Mesendoderm (in vitro differentiated cells): ENCODE measurements around the gene EDN1.

ENCODE experiments used
- DNase-seq: peaks from one replicate; pipeline ENCODE4 v3.0.0; 2013
- H2AK5ac ChIP-seq: 2 replicates; pipeline ENCODE4 v1.6.1; 2013; ENCODE audit warnings: low read length, inconsistent platforms
- H2BK120ac ChIP-seq: 2 replicates; pipeline ENCODE4 v1.6.1; 2013; ENCODE audit warnings: low read depth, mild to moderate bottlenecking, low read length, moderate library complexity, mixed read lengths
- H2BK15ac ChIP-seq: replicated peaks from 2 replicates; pipeline ENCODE4 v1.6.1; 2013; ENCODE audit warnings: low read depth, mild to moderate bottlenecking, moderate library complexity
- H2BK5ac ChIP-seq: 2 replicates; pipeline ENCODE4 v1.6.1; 2013; ENCODE audit warnings: low read length, inconsistent platforms
- H3K18ac ChIP-seq: 2 replicates; pipeline ENCODE4 v1.6.1; 2013; ENCODE audit warnings: mild to moderate bottlenecking, low read length, mixed read lengths
- H3K23ac ChIP-seq: one replicate; pipeline ENCODE4 v1.6.1; 2013; ENCODE audit warnings: low read length
- H3K27ac ChIP-seq: 2 replicates; pipeline ENCODE4 v1.5.1; 2013; ENCODE audit warnings: low read depth, mild to moderate bottlenecking, inconsistent platforms, low read length, moderate library complexity
- H3K27me3 ChIP-seq: 2 replicates; pipeline ENCODE4 v1.6.1; 2013; ENCODE audit warnings: low read length, control low read depth, mild to moderate bottlenecking, inconsistent platforms; ENCODE audit not compliant: insufficient read depth, poor library complexity
- H3K36me3 ChIP-seq: 2 replicates; pipeline ENCODE4 v1.6.1; 2013; ENCODE audit warnings: low read length, inconsistent platforms; ENCODE audit not compliant: control insufficient read depth, insufficient read depth
- H3K4ac ChIP-seq: one replicate; pipeline ENCODE4 v1.6.1; 2013; ENCODE audit warnings: low read depth, mild to moderate bottlenecking, low read length, moderate library complexity
- H3K4me1 ChIP-seq: 2 replicates; pipeline ENCODE4 v1.6.1; 2013; ENCODE audit warnings: low read depth, low read length, inconsistent platforms; ENCODE audit not compliant: control insufficient read depth
- H3K4me2 ChIP-seq: 2 replicates; pipeline ENCODE4 v1.6.1; 2013; ENCODE audit warnings: low read length
- H3K4me3 ChIP-seq: 2 replicates; pipeline ENCODE4 v1.5.1; 2013; ENCODE audit warnings: mild to moderate bottlenecking, low read length
- H3K56ac ChIP-seq: one replicate; pipeline ENCODE4 v1.6.1; 2013; ENCODE audit warnings: low read length
- H3K79me1 ChIP-seq: 2 replicates; pipeline ENCODE4 v1.6.1; 2013; ENCODE audit warnings: low read length, inconsistent platforms
- H3K79me2 ChIP-seq: 2 replicates; pipeline ENCODE4 v1.6.1; 2013; ENCODE audit warnings: mild to moderate bottlenecking, low read length; ENCODE audit not compliant: control insufficient read depth, insufficient read depth
- H3K9ac ChIP-seq: 2 replicates; pipeline ENCODE4 v1.6.1; 2013; ENCODE audit warnings: low read length, inconsistent platforms
- H4K5ac ChIP-seq: one replicate; pipeline ENCODE4 v1.6.1; 2013; ENCODE audit warnings: low read length
- H4K8ac ChIP-seq: one replicate; pipeline ENCODE4 v1.6.1; 2013; ENCODE audit warnings: low read depth, mild to moderate bottlenecking, control low read depth, low read length, moderate library complexity
- WGBS: extraction: QIAGEN DNeasy Blood & Tissue Kit; methylation state at CpG from one replicate; pipeline ENCODE4 v1.1.7; 2013; ENCODE audit warnings: low lambda C conversion rate, missing lambda C conversion rate; ENCODE audit not compliant: insufficient coverage; ENCODE audit errors: extremely low coverage; 5-methylcytosine and 5-hydroxymethylcytosine counted together

EDN1 gene

DNA sequence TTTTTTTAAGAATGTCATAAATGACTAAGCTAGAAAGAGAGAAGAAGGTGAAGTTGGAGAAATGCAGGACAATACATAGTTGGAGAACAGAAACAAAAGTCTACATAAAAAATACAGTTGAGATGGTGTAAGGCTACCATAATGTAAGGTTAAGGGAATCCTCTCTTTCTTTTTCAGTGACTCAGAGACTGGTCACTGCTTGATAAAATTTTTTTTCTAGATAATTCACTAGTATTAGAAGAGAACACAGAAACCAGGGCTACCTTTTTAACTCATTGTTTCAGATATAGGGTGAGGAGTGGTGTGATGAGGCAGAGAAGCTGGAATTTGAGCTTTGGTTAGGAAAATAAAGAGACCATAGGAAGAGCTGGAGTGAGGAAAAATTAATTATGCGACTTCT is 18.2 kb upstream of the EDN1 start:
- Histone ChIP-seq H4K8ac (no peak overlapping the region), H2BK5ac (no peak overlapping the region), H3K4ac (no peak overlapping the region), H2AK5ac (no peak overlapping the region), H3K4me2 (no peak overlapping the region), H3K4me1 (no peaks in the 10 kb centered on the region), H2BK120ac (no peak overlapping the region), H3K18ac (no peak overlapping the region), H3K79me2 (no peaks in the 10 kb centered on the region), H3K9ac (no peak overlapping the region), H4K5ac (no peak overlapping the region), H2BK15ac (no peak overlapping the region), H3K56ac (no peak overlapping the region), H3K23ac (no peak overlapping the region), H3K36me3 (no peaks in the 10 kb centered on the region), H3K27ac (no peak overlapping the region), H3K27me3 (no peaks in the 10 kb centered on the region), H3K79me1 (no peaks in the 10 kb centered on the region), H3K4me3 (no peak overlapping the region)
- no peak for DNase-seq
- no CpG with 5 or more reads among the region's 1 CpG for WGBS

GRCh38 chr6:12275107-12275506 is 15.1 kb upstream of the EDN1 start:
- Histone ChIP-seq H3K56ac (no peak overlapping the region), H2AK5ac (no peak overlapping the region), H3K4me1 (no peaks in the 10 kb centered on the region), H2BK15ac (no peak overlapping the region), H3K18ac (no peak overlapping the region), H3K9ac (no peak overlapping the region), H3K4me2 (no peak overlapping the region), H4K8ac (no peak overlapping the region), H2BK5ac (no peak overlapping the region), H3K27ac (no peak overlapping the region), H3K4me3 (no peak overlapping the region), H3K36me3 (no peaks in the 10 kb centered on the region), H3K4ac (no peak overlapping the region), H3K79me2 (no peaks in the 10 kb centered on the region), H3K79me1 (no peaks in the 10 kb centered on the region), H3K23ac (no peak overlapping the region), H4K5ac (no peak overlapping the region), H3K27me3 (no peaks in the 10 kb centered on the region), H2BK120ac (no peak overlapping the region)
- DNase-seq, result peak; percentile 34
- WGBS, result no CpG with 5 or more reads among the region's 2 CpGs

DNA sequence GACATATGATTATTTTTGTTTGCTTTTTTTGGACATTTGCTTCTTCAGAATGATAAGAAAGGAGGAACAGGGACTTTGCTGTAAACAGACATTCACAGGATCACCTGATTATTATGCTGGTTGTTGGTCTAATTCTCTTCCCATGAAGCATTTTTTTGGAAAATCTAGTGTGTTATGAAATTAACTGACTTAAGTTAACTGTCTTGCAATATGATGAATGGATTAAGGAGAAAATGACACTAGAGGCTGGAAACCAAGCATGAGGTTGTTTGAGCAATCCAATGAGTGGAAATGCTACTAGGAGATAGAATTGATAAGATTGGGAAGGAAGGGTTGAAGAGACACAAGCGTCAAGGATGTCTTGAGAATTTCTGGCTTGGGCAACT is 13.2 kb upstream of the EDN1 start:
- Histone ChIP-seq H4K5ac (no peak overlapping the region), H3K4ac (no peak overlapping the region), H3K79me2 (no peaks in the 10 kb centered on the region), H2BK5ac (no peak overlapping the region), H4K8ac (no peak overlapping the region), H3K56ac (no peak overlapping the region), H3K36me3 (no peaks in the 10 kb centered on the region), H3K23ac (no peak overlapping the region), H2BK120ac (no peak overlapping the region), H3K4me3 (no peak overlapping the region), H3K79me1 (no peaks in the 10 kb centered on the region), H3K27me3 (no peaks in the 10 kb centered on the region), H2BK15ac (no peak overlapping the region), H3K27ac (no peak overlapping the region), H3K4me2 (no peak overlapping the region), H2AK5ac (no peak overlapping the region), H3K18ac (no peak overlapping the region), H3K9ac (no peak overlapping the region), H3K4me1 (no peaks in the 10 kb centered on the region)
- no peak for DNase-seq
- WGBS, result no CpG with 5 or more reads among the region's 1 CpG

DNA sequence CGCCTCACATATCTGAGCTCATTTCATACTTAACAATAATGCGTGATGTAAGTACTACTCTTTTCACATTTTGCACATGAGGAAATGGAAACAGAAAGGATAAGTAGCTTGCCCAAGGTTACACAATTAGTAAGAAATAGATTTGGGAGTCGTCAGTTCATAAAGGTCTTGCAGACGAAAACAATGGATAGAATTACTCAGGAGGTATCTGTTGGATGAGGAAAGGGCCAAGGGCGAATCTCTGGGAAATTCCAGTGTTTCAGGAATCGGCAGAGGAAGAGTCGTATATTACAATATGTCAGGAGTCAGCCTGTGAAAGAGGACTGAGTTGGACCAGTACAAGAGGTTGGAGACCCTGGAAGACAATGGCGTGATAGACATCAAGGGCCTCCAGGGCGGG is 12.8 kb upstream of the EDN1 start:
- no peaks in the 10 kb centered on the region for H3K79me1 ChIP-seq
- no peak overlapping the region for H2BK15ac ChIP-seq
- H2BK120ac ChIP-seq, result no peak overlapping the region
- no peak overlapping the region for H2BK5ac ChIP-seq
- H3K27me3 ChIP-seq, result no peaks in the 10 kb centered on the region
- H3K4me1 ChIP-seq, result no peaks in the 10 kb centered on the region
- DNase-seq, result no peak
- H3K23ac ChIP-seq, result no peak overlapping the region
- H2AK5ac ChIP-seq, result no peak overlapping the region
- no peaks in the 10 kb centered on the region for H3K36me3 ChIP-seq
- no peak overlapping the region for H3K4ac ChIP-seq
- no peaks in the 10 kb centered on the region for H3K79me2 ChIP-seq
- H3K4me3 ChIP-seq, result no peak overlapping the region
- H3K56ac ChIP-seq, result no peak overlapping the region
- no peak overlapping the region for H4K8ac ChIP-seq
- H3K9ac ChIP-seq, result no peak overlapping the region
- H3K4me2 ChIP-seq, result no peak overlapping the region
- WGBS, result no CpG with 5 or more reads among the region's 9 CpGs
- H4K5ac ChIP-seq, result no peak overlapping the region
- H3K27ac ChIP-seq, result no peak overlapping the region
- no peak overlapping the region for H3K18ac ChIP-seq

DNA sequence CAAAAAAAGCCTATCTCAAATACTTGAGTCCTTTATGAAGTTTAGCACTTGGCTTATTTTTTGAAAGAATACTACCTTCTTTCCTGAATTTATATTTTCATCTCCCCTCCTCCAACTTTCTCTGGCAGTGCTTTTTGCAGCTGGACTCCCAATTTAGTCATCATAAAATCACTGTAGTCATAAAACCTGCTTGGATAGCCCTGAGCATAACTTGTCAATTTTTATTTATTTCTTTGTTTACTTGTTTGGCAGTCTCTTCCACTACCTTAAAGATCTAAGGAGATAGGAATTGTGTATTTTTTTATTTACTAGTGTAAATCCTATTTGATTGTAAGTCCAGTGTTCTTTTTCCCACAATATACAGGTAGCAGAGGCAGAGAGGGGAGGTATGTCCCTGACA is 11.2 kb upstream of the EDN1 start:
- Histone ChIP-seq H3K23ac (no peak overlapping the region), H3K27ac (no peak overlapping the region), H2BK120ac (no peak overlapping the region)

GRCh38 chr6:12279322-12280091 is 10.7 kb upstream of the EDN1 start:
- no peak overlapping the region for H2BK15ac ChIP-seq
- no peaks in the 10 kb centered on the region for H3K36me3 ChIP-seq
- no peak overlapping the region for H3K23ac ChIP-seq
- no peak overlapping the region for H3K4me3 ChIP-seq
- no peaks in the 10 kb centered on the region for H3K79me2 ChIP-seq
- H3K4ac ChIP-seq, result no peak overlapping the region
- DNase-seq, result no peak
- H3K4me2 ChIP-seq, result no peak overlapping the region
- H2BK120ac ChIP-seq, result no peak overlapping the region
- no peak overlapping the region for H4K8ac ChIP-seq
- H3K27ac ChIP-seq, result no peak overlapping the region
- H2AK5ac ChIP-seq, result no peak overlapping the region
- WGBS, result no CpG with 5 or more reads among the region's 4 CpGs
- no peaks in the 10 kb centered on the region for H3K79me1 ChIP-seq
- no peak overlapping the region for H3K9ac ChIP-seq
- no peaks in the 10 kb centered on the region for H3K27me3 ChIP-seq
- H3K4me1 ChIP-seq, result no peaks in the 10 kb centered on the region
- no peak overlapping the region for H4K5ac ChIP-seq
- no peak overlapping the region for H3K18ac ChIP-seq
- H3K56ac ChIP-seq, result no peak overlapping the region
- no peak overlapping the region for H2BK5ac ChIP-seq

More for the DNA sequence above, 11.2 kb upstream of the EDN1 start:
- Histone ChIP-seq H3K79me2 (no peaks in the 10 kb centered on the region), H3K79me1 (no peaks in the 10 kb centered on the region), H3K18ac (no peak overlapping the region), H4K5ac (no peak overlapping the region), H3K4ac (no peak overlapping the region), H2BK5ac (no peak overlapping the region), H4K8ac (no peak overlapping the region), H2BK15ac (no peak overlapping the region), H3K4me3 (no peak overlapping the region), H2AK5ac (no peak overlapping the region), H3K56ac (no peak overlapping the region), H3K36me3 (no peaks in the 10 kb centered on the region), H3K4me2 (no peak overlapping the region), H3K27me3 (no peaks in the 10 kb centered on the region), H3K9ac (no peak overlapping the region), H3K4me1 (no peaks in the 10 kb centered on the region)
- no peak for DNase-seq
